GM19099 (cell line): ENCODE results near the gene GPR15LG.
A peak's percentile ranks its signal among the peaks of the same experiment; 100 is the strongest.

Experiments
- POLR2A ChIP-seq: IDR thresholded peaks from 3 replicates; pipeline ENCODE4 v1.6.1; 2011; ENCODE audit warnings: low read depth; ENCODE audit not compliant: insufficient read length; ENCODE audit errors: extremely low read depth

The GPR15LG gene

GRCh38 chr10:84163996-84164395 lies 9.6 kb upstream of the GPR15LG start:
- no peak for TF ChIP-seq POLR2A

- no peak for TF ChIP-seq POLR2A
These were observed 9.2 kb upstream of the GPR15LG start for GRCh38 chr10:84164442-84164841.

- no peak for TF ChIP-seq POLR2A
These were observed 6.8 kb upstream of the GPR15LG start for GRCh38 chr10:84166620-84167288.

GRCh38 chr10:84171700-84172466 lies 1.7 kb upstream of the GPR15LG start:
- TF ChIP-seq POLR2A: peak; percentile 59

GRCh38 chr10:84172467-84173356 lies 889 bp upstream of the GPR15LG start:
- peak; percentile 40 for TF ChIP-seq POLR2A

GRCh38 chr10:84175436-84175835 lies 1.8 kb downstream of the GPR15LG start:
- TF ChIP-seq POLR2A: no peak

GRCh38 chr10:84176351-84176750 lies 2.8 kb downstream of the GPR15LG start:
- TF ChIP-seq POLR2A: no peak

GRCh38 chr10:84176836-84177474 lies 3.4 kb downstream of the GPR15LG start:
- no peak for TF ChIP-seq POLR2A

- TF ChIP-seq POLR2A: no peak
These were observed 4.0 kb downstream of the GPR15LG start for GRCh38 chr10:84177541-84178141.

GRCh38 chr10:84178160-84178609 lies 4.6 kb downstream of the GPR15LG start:
- TF ChIP-seq POLR2A: no peak

- TF ChIP-seq POLR2A: no peak
These were observed 5.6 kb downstream of the GPR15LG start for GRCh38 chr10:84179059-84179710.

- TF ChIP-seq POLR2A: no peak
These were observed 8.0 kb downstream of the GPR15LG start for GRCh38 chr10:84181631-84182030.

GRCh38 chr10:84184517-84184916 lies 10.9 kb downstream of the GPR15LG start:
- no peak for TF ChIP-seq POLR2A
